Mucosa of rectum (tissue), 2 donors: ENCODE measurements around the gene BMF.

Experiments
- H3K27ac ChIP-seq, 2 donors: one replicate each; pipeline ENCODE4 v1.7.0; 2013; ENCODE audit warnings: inconsistent platforms in 2 of 2, low read depth in 2 of 2, low read length in 2 of 2
- H3K27me3 ChIP-seq, 2 donors: one replicate each; pipeline ENCODE4 v1.7.0; 2013; ENCODE audit warnings: low read length in 2 of 2; ENCODE audit not compliant: control insufficient read depth in 2 of 2, insufficient read depth in 2 of 2
- H3K36me3 ChIP-seq, 2 donors: one replicate each; pipeline ENCODE4 v1.7.0; 2013; ENCODE audit warnings: low read length in 2 of 2; ENCODE audit not compliant: control insufficient read depth in 2 of 2, insufficient read depth in 2 of 2
- H3K4me1 ChIP-seq, 2 donors: one replicate each; pipeline ENCODE4 v1.7.0; 2013; ENCODE audit warnings: low read length in 2 of 2, mild to moderate bottlenecking in 1 of 2; ENCODE audit not compliant: control insufficient read depth in 2 of 2, insufficient read depth in 2 of 2
- H3K4me3 ChIP-seq, 2 donors: one replicate each; pipeline ENCODE4 v1.7.0; 2013; ENCODE audit warnings: low read length in 2 of 2
- H3K9ac ChIP-seq, 2 donors: one replicate each; pipeline ENCODE4 v1.7.0; 2013; ENCODE audit warnings: low read length in 2 of 2, low read depth in 1 of 2, mild to moderate bottlenecking in 1 of 2
- H3K9me3 ChIP-seq, 2 donors: one replicate each; pipeline ENCODE4 v1.7.0; 2013; ENCODE audit warnings: low read length in 2 of 2; ENCODE audit not compliant: control insufficient read depth in 2 of 2
- donor health status: healthy.
- donor health status: Normal muscosa, but diverticular disease.

BMF gene

DNA sequence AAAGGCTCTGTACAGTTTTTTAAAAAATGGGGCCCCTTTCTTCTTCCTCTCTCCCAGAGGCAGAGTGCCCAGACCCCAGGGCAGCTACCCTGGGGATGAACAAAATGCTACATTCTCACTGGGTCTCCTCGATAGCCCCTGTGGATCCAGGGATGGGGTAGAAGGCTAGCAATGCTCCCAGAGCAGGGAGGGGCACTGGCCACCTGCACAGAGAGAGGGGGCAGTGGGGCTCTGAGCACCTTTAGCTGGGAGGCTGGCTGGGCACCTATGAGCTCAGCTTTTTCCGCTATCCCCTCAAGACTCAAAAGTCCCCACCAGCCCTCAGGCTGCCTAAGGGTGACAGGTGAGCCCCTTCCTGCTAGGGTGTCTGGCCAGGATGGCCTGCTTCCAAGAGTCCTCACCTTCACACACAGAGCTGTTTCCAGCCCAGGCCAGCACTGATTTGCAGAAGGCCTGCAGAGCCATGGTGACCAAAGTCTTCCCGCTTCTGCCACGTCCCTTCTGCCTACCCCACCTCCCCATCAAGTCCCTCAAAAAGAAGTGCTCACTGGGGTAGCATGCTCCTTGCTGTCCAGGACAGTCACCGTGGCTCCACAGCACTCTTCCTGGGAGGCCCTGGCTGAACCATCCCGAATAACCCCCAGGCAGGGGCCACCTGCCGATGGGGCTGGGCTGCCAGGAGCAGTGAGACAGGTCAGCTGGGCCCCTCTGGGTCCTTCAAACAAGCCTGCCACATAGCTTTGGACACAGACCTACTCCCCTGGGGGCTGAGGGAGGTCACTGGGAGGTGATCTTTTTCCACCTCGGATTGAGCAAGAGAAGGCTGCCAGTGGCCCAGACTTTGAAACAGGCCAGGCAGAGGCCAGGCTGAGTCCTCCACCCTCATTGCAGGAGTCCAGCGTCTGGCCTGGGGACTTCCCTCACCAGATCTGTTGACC lies 20.4 kb downstream of the BMF start:
- no peak overlapping the region for H3K27ac ChIP-seq
- H3K4me1 ChIP-seq, result peaks cover 22 to 27% of the 10 kb centered on the region in 2 donors
- H3K9ac ChIP-seq, result no peak overlapping the region

GRCh38 chr15:40087068-40087810 lies 21.4 kb downstream of the BMF start:
- Histone ChIP-seq H3K27me3 (no peaks in the 10 kb centered on the region), H3K9me3 (no peaks in the 10 kb centered on the region), H3K36me3 (peaks cover 3 to 19% of the 10 kb centered on the region in 2 donors), H3K27ac (no peak overlapping the region), H3K4me1 (peaks cover 21 to 25% of the 10 kb centered on the region in 2 donors), H3K9ac (no peak overlapping the region), H3K4me3 (no peak overlapping the region)

More for the DNA sequence above, 20.4 kb downstream of the BMF start:
- Histone ChIP-seq H3K36me3 (peaks cover 3 to 19% of the 10 kb centered on the region in 2 donors), H3K4me3 (no peak overlapping the region), H3K27me3 (no peaks in the 10 kb centered on the region), H3K9me3 (no peaks in the 10 kb centered on the region)

GRCh38 chr15:40085266-40085665 lies 23.4 kb downstream of the BMF start:
- peaks cover 25 to 32% of the 10 kb centered on the region in 2 donors for H3K4me1 ChIP-seq

GRCh38 chr15:40084650-40085049 lies 24.0 kb downstream of the BMF start:
- Histone ChIP-seq H3K9me3 (no peaks in the 10 kb centered on the region), H3K27ac (no peak overlapping the region), H3K9ac (no peak overlapping the region), H3K27me3 (no peaks in the 10 kb centered on the region), H3K4me1 (peaks cover 25 to 34% of the 10 kb centered on the region in 2 donors), H3K4me3 (no peak overlapping the region), H3K36me3 (peaks cover 0 to 5% of the 10 kb centered on the region in 2 donors)

More at GRCh38 chr15:40085266-40085665, 23.4 kb downstream of the BMF start:
- no peak overlapping the region for H3K27ac ChIP-seq
- H3K27me3 ChIP-seq, result no peaks in the 10 kb centered on the region
- H3K9me3 ChIP-seq, result no peaks in the 10 kb centered on the region
- H3K36me3 ChIP-seq, result peaks cover 3 to 10% of the 10 kb centered on the region in 2 donors
- no peak overlapping the region for H3K9ac ChIP-seq
- H3K4me3 ChIP-seq, result no peak overlapping the region

DNA sequence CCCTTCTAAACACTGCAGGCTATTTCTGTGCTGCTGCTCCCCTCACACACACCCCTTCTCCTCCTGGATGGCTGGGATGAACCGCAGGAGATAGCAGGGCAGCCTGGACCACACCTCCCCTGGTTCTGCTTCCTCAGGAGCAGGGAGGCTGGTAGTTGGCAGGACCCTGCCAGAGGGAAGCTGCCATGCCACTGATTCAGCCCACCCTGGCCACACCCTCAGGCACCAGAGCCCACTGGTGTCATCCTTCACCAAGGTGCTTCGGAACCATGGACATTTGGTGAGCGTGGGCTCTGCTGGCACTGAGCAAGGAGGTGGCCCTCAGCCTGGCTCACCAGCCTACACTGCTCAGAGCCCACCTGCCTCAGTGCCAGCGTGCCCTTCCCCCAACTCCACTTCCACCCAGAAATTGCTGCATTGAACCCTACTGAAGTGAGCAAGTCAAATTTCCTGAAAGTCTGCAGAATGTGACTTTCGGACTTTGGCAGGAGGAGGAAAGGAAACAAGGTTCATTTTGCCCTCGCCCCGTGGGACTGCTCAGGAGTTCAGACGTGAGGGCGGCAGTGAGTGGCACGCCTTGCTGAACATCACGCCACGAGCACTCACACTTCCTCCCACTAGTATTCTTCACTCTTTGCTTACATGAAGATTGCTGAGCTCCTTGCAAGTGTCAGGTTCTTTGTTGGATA lies 26.3 kb downstream of the BMF start:
- H3K9ac ChIP-seq, result peak overlapping the region; percentile 61 to 63
- H3K4me3 ChIP-seq, result peak overlapping the region; percentile 57 to 60
- H3K27ac ChIP-seq, result peak overlapping the region; percentile 46 to 84
- peaks cover 25 to 34% of the 10 kb centered on the region in 2 donors for H3K4me1 ChIP-seq
- H3K27me3 ChIP-seq, result no peaks in the 10 kb centered on the region
- no peaks in the 10 kb centered on the region for H3K9me3 ChIP-seq
- H3K36me3 ChIP-seq, result no peaks in the 10 kb centered on the region

- Histone ChIP-seq H3K27ac (peak overlapping the region; percentile 46 to 84), H3K27me3 (no peaks in the 10 kb centered on the region), H3K4me1 (peaks cover 25 to 34% of the 10 kb centered on the region in 2 donors), H3K9ac (peak overlapping the region; percentile 61 to 63), H3K9me3 (no peaks in the 10 kb centered on the region), H3K4me3 (peak overlapping the region; percentile 57 to 60), H3K36me3 (no peaks in the 10 kb centered on the region)
These were observed 26.9 kb downstream of the BMF start for GRCh38 chr15:40081691-40082194.

DNA sequence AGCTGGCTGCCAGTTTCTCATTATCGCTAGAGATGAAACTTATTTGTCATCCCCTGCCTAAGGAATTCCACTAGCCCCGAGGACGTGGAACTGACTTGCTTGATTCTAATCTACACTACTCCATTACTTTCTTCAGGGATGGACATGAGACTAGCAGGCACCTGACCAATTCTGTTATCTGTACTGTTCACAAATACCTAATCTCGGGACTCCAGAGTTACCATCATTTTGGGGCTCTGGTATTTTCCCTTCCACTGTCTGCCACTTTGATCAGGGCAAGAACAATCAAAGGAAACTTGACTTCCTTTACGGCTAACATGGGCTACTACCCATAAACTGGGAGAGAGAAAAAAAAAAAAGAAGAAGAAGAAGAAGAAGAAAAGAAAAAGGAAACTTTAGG lies 27.8 kb downstream of the BMF start:
- Histone ChIP-seq H3K4me3 (no peak overlapping the region), H3K36me3 (no peaks in the 10 kb centered on the region), H3K9ac (no peak overlapping the region), H3K4me1 (peaks cover 25 to 34% of the 10 kb centered on the region in 2 donors), H3K27me3 (no peaks in the 10 kb centered on the region), H3K9me3 (no peaks in the 10 kb centered on the region), H3K27ac (no peak overlapping the region)

- H3K27me3 ChIP-seq, result no peaks in the 10 kb centered on the region
- no peak overlapping the region for H3K27ac ChIP-seq
- H3K36me3 ChIP-seq, result no peaks in the 10 kb centered on the region
- H3K4me1 ChIP-seq, result peaks cover 25 to 34% of the 10 kb centered on the region in 2 donors
- no peaks in the 10 kb centered on the region for H3K9me3 ChIP-seq
- no peak overlapping the region for H3K9ac ChIP-seq
- H3K4me3 ChIP-seq, result no peak overlapping the region
These were observed 28.6 kb downstream of the BMF start for GRCh38 chr15:40080104-40080503.

DNA sequence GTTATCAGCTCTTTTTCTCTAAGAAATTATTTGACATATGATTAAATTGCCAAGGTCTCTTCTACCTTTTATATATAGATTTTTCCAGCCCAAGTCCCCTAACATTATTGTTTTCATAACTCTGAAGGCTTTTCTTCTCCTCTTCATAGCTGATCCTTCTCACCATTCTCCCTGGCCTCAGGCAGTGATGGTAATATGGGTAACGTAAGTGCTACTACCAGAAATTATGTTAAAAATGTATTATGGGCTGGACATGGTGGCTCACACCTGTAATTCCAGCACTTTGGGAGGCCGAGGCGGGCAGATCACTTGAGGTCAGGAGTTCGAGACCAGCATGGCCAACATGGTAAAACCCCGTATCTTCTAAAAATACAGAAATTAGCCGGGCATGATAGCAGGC lies 29.2 kb downstream of the BMF start:
- Histone ChIP-seq H3K27ac (no peak overlapping the region), H3K9ac (no peak overlapping the region)

More for the DNA sequence above, 29.2 kb downstream of the BMF start:
- no peaks in the 10 kb centered on the region for H3K9me3 ChIP-seq
- H3K36me3 ChIP-seq, result no peaks in the 10 kb centered on the region
- H3K27me3 ChIP-seq, result no peaks in the 10 kb centered on the region
- H3K4me3 ChIP-seq, result no peak overlapping the region
- H3K4me1 ChIP-seq, result peaks cover 25 to 32% of the 10 kb centered on the region in 2 donors
